ENCODE measurements around the gene ASIC1. TPM values are rescaled to one million over a fixed set of nuclear protein-coding genes. Genes with fewer than 3 reads are reported as not detected.
A peak's percentile ranks its signal among the peaks of the same experiment; 100 is the strongest.

ASIC1 gene
- total RNA-seq, 1 donor from 2014 or later = not detected

GRCh38 chr12:50107416-50108268, 50.2 kb downstream of the ASIC1 start:
- Histone ChIP-seq H3K4me3 (no peak overlapping the region), H3K27me3 (no peaks in the 10 kb centered on the region), H3K4me1 (peaks cover 26 to 29% of the 10 kb centered on the region in 2 donors), H3K27ac (no peak overlapping the region), H3K36me3 (no peaks in the 10 kb centered on the region), H3K9me3 (no peaks in the 10 kb centered on the region)
- intact Hi-C loops (cut with DNase I) = no loop called here
- no peak for TF ChIP-seq CTCF (IDR thresholded peaks at IDR 0.05)
- no peak for DNase-seq (ENCODE audit: low spot score in 2 of 2)

- Histone ChIP-seq H3K9me3 (no peaks in the 10 kb centered on the region), H3K4me3 (no peak overlapping the region), H3K4me1 (peaks cover 22 to 33% of the 10 kb centered on the region in 2 donors), H3K27ac (peak overlapping the region; percentile 96 to 98), H3K36me3 (no peaks in the 10 kb centered on the region), H3K27me3 (no peaks in the 10 kb centered on the region)
- intact Hi-C loops (cut with DNase I) = no loop called here
- no peak for DNase-seq (ENCODE audit: low spot score in 2 of 2)
- no peak for TF ChIP-seq CTCF (IDR thresholded peaks at IDR 0.05)
These were observed 51.9 kb downstream of the ASIC1 start for GRCh38 chr12:50109319-50109718.

GRCh38 chr12:50110127-50110761, 52.8 kb downstream of the ASIC1 start:
- Histone ChIP-seq H3K27me3 (no peaks in the 10 kb centered on the region), H3K36me3 (no peaks in the 10 kb centered on the region), H3K9me3 (no peaks in the 10 kb centered on the region), H3K4me3 (peak overlapping the region in 1 of 2 donors; percentile 20), H3K4me1 (peaks cover 22 to 34% of the 10 kb centered on the region in 2 donors), H3K27ac (peak overlapping the region; percentile 96 to 98)
- DNase-seq (ENCODE audit: low spot score in 2 of 2) = peak in 1 of 2 donors; percentile 81
- intact Hi-C loops (cut with DNase I) = loop anchor here (5.0 kb wide), 1 partner anchor 292 kb away; the partner anchor contains the start of gene LARP4
- no peak for TF ChIP-seq CTCF (IDR thresholded peaks at IDR 0.05)

GRCh38 chr12:50110762-50111351, 53.5 kb downstream of the ASIC1 start:
- H3K4me3 ChIP-seq = peak overlapping the region; percentile 18 to 52
- no peaks in the 10 kb centered on the region for H3K9me3 ChIP-seq
- H3K27me3 ChIP-seq = no peaks in the 10 kb centered on the region
- peak in 1 of 3 experiments; percentile 8 for TF ChIP-seq CTCF (IDR thresholded peaks at IDR 0.05)
- intact Hi-C loops (cut with DNase I) = loop anchor here (5.0 kb wide), 1 partner anchor 291 kb away; the partner anchor contains the start of gene LARP4
- H3K36me3 ChIP-seq = peaks cover 0 to 4% of the 10 kb centered on the region in 2 donors
- peak overlapping the region; percentile 96 to 98 for H3K27ac ChIP-seq
- peak; percentile 55 to 89 for DNase-seq (ENCODE audit: low spot score in 2 of 2)
- peaks cover 22 to 34% of the 10 kb centered on the region in 2 donors for H3K4me1 ChIP-seq

- H3K36me3 ChIP-seq = peaks cover 0 to 9% of the 10 kb centered on the region in 2 donors
- H3K9me3 ChIP-seq = no peaks in the 10 kb centered on the region
- TF ChIP-seq CTCF (IDR thresholded peaks at IDR 0.05) = peak in 1 of 3 experiments; percentile 89
- H3K4me3 ChIP-seq = peak overlapping the region; percentile 18 to 52
- intact Hi-C loops (cut with DNase I) = loop anchor here (5.0 kb wide), 1 partner anchor 291 kb away; the partner anchor contains the start of gene LARP4
- DNase-seq (ENCODE audit: low spot score in 2 of 2) = no peak
- peak overlapping the region; percentile 96 to 98 for H3K27ac ChIP-seq
- peaks cover 22 to 35% of the 10 kb centered on the region in 2 donors for H3K4me1 ChIP-seq
- no peaks in the 10 kb centered on the region for H3K27me3 ChIP-seq
These were observed 53.9 kb downstream of the ASIC1 start for GRCh38 chr12:50111395-50111692.

Measured in ascending aorta (tissue), 2 donors.